BLaER1 (cell line): ENCODE data around the gene WASF1.

ENCODE experiments used
- H3K27ac ChIP-seq: shearing (Covaris generic); formaldehyde crosslinking; 2 replicates; pipeline ENCODE4 v1.8.1; 2022
- H3K27me3 ChIP-seq: shearing (Covaris generic); formaldehyde crosslinking; 2 replicates; pipeline ENCODE4 v1.8.1; 2022
- H3K36me3 ChIP-seq: shearing (Covaris generic); formaldehyde crosslinking; 2 replicates; pipeline ENCODE4 v1.8.1; 2022
- H3K4me1 ChIP-seq: shearing (Covaris generic); formaldehyde crosslinking; 2 replicates; pipeline ENCODE4 v1.8.1; 2022
- H3K4me2 ChIP-seq: shearing (Covaris generic); formaldehyde crosslinking; 2 replicates; pipeline ENCODE4 v1.8.1; 2022
- H3K4me3 ChIP-seq: shearing (Covaris generic); formaldehyde crosslinking; 2 replicates; pipeline ENCODE4 v1.8.1; 2022
- H3K9ac ChIP-seq: shearing (Covaris generic); formaldehyde crosslinking; 2 replicates; pipeline ENCODE4 v1.8.1; 2022
- H3K9me3 ChIP-seq: shearing (Covaris generic); formaldehyde crosslinking; 2 replicates; pipeline ENCODE4 v1.8.1; 2022
- H4K20me1 ChIP-seq: shearing (Covaris generic); formaldehyde crosslinking; 2 replicates; pipeline ENCODE4 v1.8.1; 2022
- Cebpa-rat ChIP-seq: shearing (Covaris generic); IDR thresholded peaks from 2 replicates; pipeline ENCODE4 v1.8.1; 2022

WASF1 gene

GRCh38 chr6:110067837-110068591 lies 111.5 kb downstream of the WASF1 start:
- Histone ChIP-seq H3K9ac (no peak overlapping the region), H3K4me1 (peaks cover 56% of the 10 kb centered on the region), H3K27me3 (no peaks in the 10 kb centered on the region), H3K4me2 (peak overlapping the region; percentile 43), H3K9me3 (no peaks in the 10 kb centered on the region), H4K20me1 (no peaks in the 10 kb centered on the region), H3K4me3 (no peak overlapping the region), H3K27ac (no peak overlapping the region), H3K36me3 (no peaks in the 10 kb centered on the region)
- TF ChIP-seq Cebpa-rat, result no peak

GRCh38 chr6:110064744-110065524 lies 114.5 kb downstream of the WASF1 start:
- no peaks in the 10 kb centered on the region for H3K36me3 ChIP-seq
- H3K27me3 ChIP-seq, result no peaks in the 10 kb centered on the region
- no peak overlapping the region for H3K4me3 ChIP-seq
- no peak overlapping the region for H3K9ac ChIP-seq
- TF ChIP-seq Cebpa-rat, result no peak
- no peaks in the 10 kb centered on the region for H3K9me3 ChIP-seq
- no peaks in the 10 kb centered on the region for H4K20me1 ChIP-seq
- peak overlapping the region; percentile 56 for H3K27ac ChIP-seq
- peaks cover 62% of the 10 kb centered on the region for H3K4me1 ChIP-seq
- H3K4me2 ChIP-seq, result peak overlapping the region; percentile 62

- H3K27me3 ChIP-seq, result no peaks in the 10 kb centered on the region
- H3K36me3 ChIP-seq, result no peaks in the 10 kb centered on the region
- H3K9ac ChIP-seq, result no peak overlapping the region
- H3K27ac ChIP-seq, result peak overlapping the region; percentile 56; the same call in 1 of the 2 replicates
- H3K4me1 ChIP-seq, result peaks cover 61% of the 10 kb centered on the region
- H3K9me3 ChIP-seq, result no peaks in the 10 kb centered on the region
- H3K4me2 ChIP-seq, result peak overlapping the region; percentile 62
- H4K20me1 ChIP-seq, result no peaks in the 10 kb centered on the region
- no peak overlapping the region for H3K4me3 ChIP-seq
- TF ChIP-seq Cebpa-rat, result no peak
Observed at GRCh38 chr6:110063594-110064263, 115.7 kb downstream of the WASF1 start.

- peaks cover 10% of the 10 kb centered on the region; the same call in 1 of the 2 replicates for H3K4me1 ChIP-seq
- no peaks in the 10 kb centered on the region for H3K36me3 ChIP-seq
- H3K9ac ChIP-seq, result no peak overlapping the region
- no peak for TF ChIP-seq Cebpa-rat
- no peaks in the 10 kb centered on the region for H4K20me1 ChIP-seq
- H3K4me3 ChIP-seq, result no peak overlapping the region
- H3K9me3 ChIP-seq, result no peaks in the 10 kb centered on the region
- no peaks in the 10 kb centered on the region for H3K27me3 ChIP-seq
- no peak overlapping the region for H3K27ac ChIP-seq
- H3K4me2 ChIP-seq, result peak overlapping the region; percentile 2; the same call in 1 of the 2 replicates
Observed at GRCh38 chr6:110055387-110055735, 124.1 kb downstream of the WASF1 start.

GRCh38 chr6:110054664-110055386 lies 124.6 kb downstream of the WASF1 start:
- Histone ChIP-seq H3K36me3 (no peaks in the 10 kb centered on the region), H3K27me3 (no peaks in the 10 kb centered on the region), H3K27ac (no peak overlapping the region), H3K9me3 (no peaks in the 10 kb centered on the region), H3K9ac (no peak overlapping the region), H3K4me3 (no peak overlapping the region), H4K20me1 (no peaks in the 10 kb centered on the region), H3K4me2 (peak overlapping the region; percentile 2; the same call in 1 of the 2 replicates), H3K4me1 (peaks cover 10% of the 10 kb centered on the region; the same call in 1 of the 2 replicates)
- no peak for TF ChIP-seq Cebpa-rat

GRCh38 chr6:110053395-110054240 lies 125.9 kb downstream of the WASF1 start:
- Histone ChIP-seq H3K4me2 (no peak overlapping the region), H3K27me3 (no peaks in the 10 kb centered on the region), H3K4me3 (no peak overlapping the region), H4K20me1 (no peaks in the 10 kb centered on the region), H3K9me3 (no peaks in the 10 kb centered on the region), H3K9ac (no peak overlapping the region), H3K36me3 (no peaks in the 10 kb centered on the region), H3K4me1 (peaks cover 10% of the 10 kb centered on the region; the same call in 1 of the 2 replicates), H3K27ac (no peak overlapping the region)
- no peak for TF ChIP-seq Cebpa-rat

- Histone ChIP-seq H3K27me3 (no peaks in the 10 kb centered on the region), H3K9ac (no peak overlapping the region), H4K20me1 (no peaks in the 10 kb centered on the region), H3K36me3 (no peaks in the 10 kb centered on the region), H3K9me3 (peaks cover 22% of the 10 kb centered on the region), H3K4me3 (no peak overlapping the region), H3K27ac (no peak overlapping the region), H3K4me1 (peaks cover 7% of the 10 kb centered on the region; the same call in 1 of the 2 replicates), H3K4me2 (no peak overlapping the region)
- no peak for TF ChIP-seq Cebpa-rat
Observed at GRCh38 chr6:110050440-110050813, 129.0 kb downstream of the WASF1 start.
